ENCODE data around the gene PSG5.
"Not testable (repeated sequence)": the region's sequence is repeated elsewhere in the genome, so short reads cannot be mapped to it uniquely, and the experiment has no call there.

DNA sequence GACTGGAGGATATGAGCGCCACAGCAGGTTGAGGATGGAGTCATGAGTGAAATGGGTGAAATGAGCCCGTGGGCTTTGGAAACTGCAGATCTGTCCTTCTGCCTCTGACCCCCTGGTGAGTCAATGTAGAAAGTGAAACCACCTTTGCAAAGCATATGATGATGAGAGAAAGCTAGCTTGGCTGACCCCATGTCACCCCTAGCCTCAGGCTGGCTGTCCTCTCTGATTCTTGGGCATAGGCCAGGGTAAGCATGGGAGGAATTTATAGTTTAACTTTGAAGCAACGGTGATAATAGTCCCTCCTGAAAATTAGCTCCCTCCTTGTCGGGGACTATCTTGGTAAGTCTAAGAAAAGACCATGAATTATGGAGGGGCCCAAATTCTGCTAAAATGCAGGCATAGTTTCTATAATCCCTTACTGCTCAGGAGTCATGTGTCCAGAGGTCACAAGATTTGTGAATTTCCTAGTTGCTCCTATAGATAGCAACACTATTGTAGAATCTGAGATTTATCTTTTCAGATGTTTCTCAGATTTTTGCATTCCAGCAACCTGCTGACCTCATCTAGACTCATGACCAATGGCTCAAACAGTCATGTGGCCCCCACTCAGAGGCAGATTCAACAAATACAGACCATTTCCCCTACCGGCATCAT, 38.0 kb upstream of the PSG5 start:
- not testable (repeated sequence) for TF ChIP-seq CTCF, POLR2A, EP300 (IDR thresholded peaks at IDR 0.05)

All from ovary (tissue), 3 donors.